Transverse colon (tissue), 4 donors: ENCODE data around the gene ERP27. TPM values are rescaled to one million over a fixed set of nuclear protein-coding genes. Genes with fewer than 3 reads are reported as not detected.

Source experiments
- DNase-seq: peaks from one replicate; pipeline ENCODE4 v3.0.0-alpha.2; 2019
- H3K27ac ChIP-seq, 4 donors: fragments of 200-600 bp; sonication (generic); 2 replicates each; pipeline ENCODE4 v1.5.1; 2016 to 2018; ENCODE audit warnings: inconsistent platforms in 4 of 4
- H3K27me3 ChIP-seq: fragments of 200-600 bp; sonication (generic); 2 replicates; pipeline ENCODE4 v1.5.1; 2017; ENCODE audit warnings: inconsistent platforms
- H3K36me3 ChIP-seq, 4 donors: fragments of 200-600 bp; sonication (generic); 2 replicates each; pipeline ENCODE4 v1.5.1; 2017 to 2019; ENCODE audit warnings: inconsistent platforms in 4 of 4
- H3K4me1 ChIP-seq, 4 donors: fragments of 200-600 bp; sonication (generic); 2 replicates each; pipeline ENCODE4 v1.5.1; 2017 to 2020; ENCODE audit warnings: inconsistent platforms in 4 of 4
- H3K4me3 ChIP-seq, 4 donors: fragments of 200-600 bp; sonication (generic); 1 replicate in 1 of 4; 2 replicates in 3 of 4; pipeline versions ENCODE4 v1.5.1 to v1.6.1; 2017 to 2019; ENCODE audit warnings: inconsistent platforms in 4 of 4
- H3K9me3 ChIP-seq, 2 donors: fragments of 200-600 bp; sonication (generic); 2 replicates each; pipeline ENCODE4 v1.5.1; 2017 to 2019; ENCODE audit warnings: inconsistent platforms in 2 of 2
- CTCF ChIP-seq, 5 experiments: fragments of 200-600 bp in 3 of 5; fragments of 450-650 bp in 2 of 5; sonication (generic) in 3 of 5; IDR thresholded peaks; 1 replicate in 2 of 5; 2 replicates in 3 of 5; pipeline ENCODE4 v1.5.1; 2016 to 2017; ENCODE audit warnings: antibody characterized with exemption in 5 of 5, inconsistent platforms in 3 of 5, mild to moderate bottlenecking in 2 of 5, moderate library complexity in 1 of 5
- EP300 ChIP-seq: sonication (generic); formaldehyde crosslinking; IDR thresholded peaks from one replicate; pipeline ENCODE4 v1.6.1; 2017; ENCODE audit warnings: antibody characterized with exemption, low read depth
- POLR2A ChIP-seq: fragments of 450-650 bp; IDR thresholded peaks from one replicate; pipeline ENCODE4 v1.6.1; 2016; ENCODE audit warnings: antibody characterized with exemption, mild to moderate bottlenecking, moderate library complexity
- POLR2AphosphoS5 ChIP-seq, 3 donors: sonication (generic); formaldehyde crosslinking; IDR thresholded peaks; one replicate each; pipeline ENCODE4 v1.6.1; 2016; ENCODE audit warnings: antibody characterized with exemption in 3 of 3
- WGBS, 2 donors: methylation state at CpG; one replicate each; pipeline ENCODE4 v1.1.5; 2018; ENCODE audit warnings: low coverage in 1 of 2; 5-methylcytosine and 5-hydroxymethylcytosine counted together
- in situ Hi-C, 4 donors: fragments of 200-750 bp; cut with MboI; loops; one replicate each; pipeline versions ENCODE4 v1.15.0 to v1.15.1; 2017; ENCODE audit warnings: low sequenced_read_pairs in 3 of 4, low pct_ligation_motif_present in 1 of 4, low pct_unique_long_range_greater_than_20kb in 1 of 4
- intact Hi-C: fragments of 100-400 bp; cut with DNase I; formaldehyde crosslinking; loops from one replicate; pipeline ENCODE4 v1.15.1; 2023; ENCODE audit warnings: low total_unique reads
- total RNA-seq, 4 donors: library from RNA; depleted of rRNA; stranded (reverse); fragments of >200 nt; gene quantifications; one replicate each; pipeline ENCODE4 v1.1.0, GENCODE V29; 2016

Gene ERP27
- total RNA-seq, 4 donors from 2014 or later = 0.64 to 2.6 TPM; not detected in 2

- Histone ChIP-seq H3K36me3 (no peaks in the 10 kb centered on the region), H3K4me1 (peaks cover 0 to 25% (median 6%) of the 10 kb centered on the region in 4 donors), H3K9me3 (no peaks in the 10 kb centered on the region), H3K27ac (peak within 1 kb of the TSS; percentile 68 to 81 (median 78)), H3K4me3 (peak within 1 kb of the TSS; percentile 19 to 34 (median 21)), H3K27me3 (no peaks in the 10 kb centered on the region)
- WGBS, 2 donors = 42 to 56% methylated on average over 4 to 6 of the region's 6 CpGs
- in situ Hi-C loops = no loop called here
- TF ChIP-seq POLR2A (peak; percentile 70), EP300 (no peak), CTCF (IDR thresholded peaks at IDR 0.05) (no peak), POLR2AphosphoS5 (IDR thresholded peaks at IDR 0.05) (peak; percentile 64 to 71 (median 67))
- intact Hi-C loops = no loop called here
- peak; percentile 29 for DNase-seq
Observed at GRCh38 chr12:14885718-14886221, 52.6 kb downstream of the ERP27 start, which contains the start of gene MGP. Gene MGP, minus strand, starts transcription at chr12:14885854. Its CDS starts 63 bp downstream, at chr12:14885791.

GRCh38 chr12:14884458-14884878 lies 53.9 kb downstream of the ERP27 start:
- no peaks in the 10 kb centered on the region for H3K27me3 ChIP-seq
- peaks cover 0 to 25% (median 6%) of the 10 kb centered on the region in 4 donors for H3K4me1 ChIP-seq
- H3K36me3 ChIP-seq = no peaks in the 10 kb centered on the region
- 3 to 9% methylated on average over 5 of the region's 5 CpGs for WGBS, 2 donors
- DNase-seq = peak; percentile 83
- TF ChIP-seq POLR2AphosphoS5 (IDR thresholded peaks at IDR 0.05) (peak in 2 of 3 donors; percentile 22 to 51), CTCF (IDR thresholded peaks at IDR 0.05) (no peak)
- no peaks in the 10 kb centered on the region for H3K9me3 ChIP-seq
- peak overlapping the region in 3 of 4 donors; percentile 20 to 34 (median 22) for H3K4me3 ChIP-seq
- intact Hi-C loops (no loop called here), in situ Hi-C loops (no loop called here)
- peak overlapping the region; percentile 68 to 81 (median 78) for H3K27ac ChIP-seq

GRCh38 chr12:14883686-14884085 lies 54.7 kb downstream of the ERP27 start:
- no peak for DNase-seq
- H3K36me3 ChIP-seq = no peaks in the 10 kb centered on the region
- H3K27ac ChIP-seq = peak overlapping the region; percentile 68 to 81 (median 78)
- in situ Hi-C loops = no loop called here
- 59 to 76% methylated on average over 6 to 10 of the region's 10 CpGs for WGBS, 2 donors
- no peaks in the 10 kb centered on the region for H3K27me3 ChIP-seq
- H3K4me1 ChIP-seq = peaks cover 0 to 25% (median 6%) of the 10 kb centered on the region in 4 donors
- peak overlapping the region in 3 of 4 donors; percentile 20 to 34 (median 22) for H3K4me3 ChIP-seq
- TF ChIP-seq POLR2AphosphoS5 (IDR thresholded peaks at IDR 0.05) (no peak), EP300 (no peak), CTCF (IDR thresholded peaks at IDR 0.05) (no peak), POLR2A (no peak)
- intact Hi-C loops = no loop called here
- no peaks in the 10 kb centered on the region for H3K9me3 ChIP-seq

GRCh38 chr12:14880890-14881453 lies 57.4 kb downstream of the ERP27 start:
- no peak for TF ChIP-seq POLR2A
- no peak for TF ChIP-seq CTCF (IDR thresholded peaks at IDR 0.05)
- no peak for TF ChIP-seq POLR2AphosphoS5 (IDR thresholded peaks at IDR 0.05)
- in situ Hi-C loops (no loop called here), intact Hi-C loops (no loop called here)
- Histone ChIP-seq H3K36me3 (no peaks in the 10 kb centered on the region), H3K27ac (no peak overlapping the region), H3K27me3 (no peaks in the 10 kb centered on the region), H3K4me1 (peaks cover 0 to 21% (median 4%) of the 10 kb centered on the region in 4 donors), H3K9me3 (no peaks in the 10 kb centered on the region), H3K4me3 (no peak overlapping the region)
- WGBS, 2 donors = 69 to 84% methylated on average over 6 of the region's 6 CpGs
- DNase-seq = no peak
